GM23338 (cell line): ENCODE data around the gene COL18A1. TPM values are rescaled to one million over a fixed set of nuclear protein-coding genes. Genes with fewer than 3 reads are reported as not detected.

Source experiments
- ATAC-seq: fragments of 200-7000 bp; cut with Tn5 transposase; 3 replicates; pipeline ENCODE4 v1.9.1; 2020
- DNase-seq: peaks from one replicate; pipeline ENCODE4 v3.0.0-alpha.2; 2015; ENCODE audit warnings: low spot score
- H2AFZ ChIP-seq: fragments of 200-600 bp; sonication (generic); 2 replicates; pipeline ENCODE4 v1.8.0; 2016; ENCODE audit warnings: antibody characterized with exemption, mild to moderate bottlenecking, moderate library complexity
- H3F3A ChIP-seq: fragments of 200-600 bp; sonication (generic); replicated peaks from 2 replicates; pipeline ENCODE4 v1.8.0; 2017; ENCODE audit warnings: antibody characterized with exemption, mixed run types, low read depth
- H3K27ac ChIP-seq: fragments of 200-600 bp; sonication (generic); 2 replicates; pipeline ENCODE4 v1.6.1; 2016; ENCODE audit warnings: low read depth
- H3K27me3 ChIP-seq: fragments of 200-600 bp; sonication (generic); 2 replicates; pipeline ENCODE4 v1.8.0; 2016; ENCODE audit warnings: mild to moderate bottlenecking, mixed run types, moderate library complexity; ENCODE audit not compliant: insufficient read depth
- H3K36me3 ChIP-seq: fragments of 200-600 bp; sonication (generic); 2 replicates; pipeline ENCODE4 v1.8.0; 2016; ENCODE audit warnings: mild to moderate bottlenecking; ENCODE audit not compliant: insufficient read depth
- H3K4me1 ChIP-seq: fragments of 200-600 bp; sonication (generic); 2 replicates; pipeline ENCODE4 v1.8.0; 2016; ENCODE audit warnings: mild to moderate bottlenecking, moderate library complexity; ENCODE audit not compliant: insufficient read depth
- H3K4me2 ChIP-seq: fragments of 200-600 bp; sonication (generic); 2 replicates; pipeline ENCODE4 v1.7.1; 2017; ENCODE audit warnings: mixed run types
- H3K4me3 ChIP-seq: fragments of 200-600 bp; sonication (generic); 2 replicates; pipeline ENCODE4 v1.6.1; 2016; ENCODE audit warnings: mixed run types
- H3K79me2 ChIP-seq: fragments of 200-600 bp; sonication (generic); replicated peaks from 2 replicates; pipeline ENCODE4 v1.8.0; 2017; ENCODE audit warnings: mild to moderate bottlenecking; ENCODE audit not compliant: insufficient read depth
- H3K9me2 ChIP-seq: fragments of 200-600 bp; sonication (generic); 2 replicates; pipeline ENCODE4 v1.8.0; 2017; ENCODE audit not compliant: insufficient read depth
- H4K20me1 ChIP-seq: fragments of 200-600 bp; sonication (generic); replicated peaks from 2 replicates; pipeline ENCODE4 v1.8.0; 2017; ENCODE audit warnings: mild to moderate bottlenecking; ENCODE audit not compliant: insufficient read depth
- H3K27ac Mint-ChIP-seq: 2 replicates; pipeline ENCODE4 v1.8.0; 2020; ENCODE audit warnings: inconsistent platforms, mild to moderate bottlenecking, moderate library complexity, mixed read lengths
- H3K27me3 Mint-ChIP-seq: 3 replicates; pipeline ENCODE4 v1.8.0; 2022; ENCODE audit warnings: low read depth, mild to moderate bottlenecking, moderate library complexity, mixed read lengths, inconsistent platforms; ENCODE audit not compliant: insufficient read depth, poor library complexity
- H3K36me3 Mint-ChIP-seq: 3 replicates; pipeline ENCODE4 v1.8.0; 2021; ENCODE audit warnings: low read depth, mild to moderate bottlenecking, inconsistent platforms, moderate library complexity, mixed read lengths
- H3K4me1 Mint-ChIP-seq: 3 replicates; pipeline ENCODE4 v1.8.0; 2020; ENCODE audit warnings: mild to moderate bottlenecking, inconsistent platforms, mixed read lengths
- H3K4me3 Mint-ChIP-seq: 3 replicates; pipeline ENCODE4 v1.8.0; 2021; ENCODE audit warnings: moderate library complexity, mild to moderate bottlenecking, inconsistent platforms, mixed read lengths
- H3K9me3 Mint-ChIP-seq: 3 replicates; pipeline ENCODE4 v1.8.0; 2020; ENCODE audit warnings: moderate library complexity, mild to moderate bottlenecking, inconsistent platforms, mixed read lengths
- EZH2 ChIP-seq: fragments of 200-600 bp; sonication (generic); IDR thresholded peaks from one replicate; pipeline ENCODE4 v1.8.0; 2017; ENCODE audit warnings: antibody characterized with exemption, mild to moderate bottlenecking, low read depth; ENCODE audit not compliant: unreplicated experiment
- JUNB ChIP-seq: IDR thresholded peaks from one replicate; pipeline ENCODE4 v1.6.1; 2016; ENCODE audit warnings: antibody characterized with exemption; ENCODE audit not compliant: unreplicated experiment
- ZNF462 ChIP-seq: fragments of 250-450 bp; sonication (Bioruptor Pico); IDR thresholded peaks from 2 replicates; pipeline ENCODE4 v1.5.0; 2020; ENCODE audit warnings: mild to moderate bottlenecking, moderate library complexity
- polyA plus RNA-seq: library from polyadenylated mRNA; unstranded; fragments of >200 nt; fragmentation: Nextera tagmentation; extraction: Ambion mirVana; gene quantifications from 2 replicates; pipeline ENCODE4 v1.2.1, GENCODE V29; 2016
- total RNA-seq: library from RNA; depleted of rRNA; stranded (reverse); fragments of >200 nt; shearing (Covaris generic); gene quantifications from 2 replicates; pipeline ENCODE4 v1.2.3, GENCODE V29; 2014
- TF ChIP-seq, protein P1 (sequence below): IDR thresholded peaks from one replicate; pipeline ENCODE4 v1.6.1; 2018; ENCODE audit warnings: antibody characterized with exemption; ENCODE audit not compliant: unreplicated experiment

Gene COL18A1
- total and polyA plus RNA-seq, 2 experiments from 2014 or later = 38.4 to 430 TPM

- no peak overlapping the region for H3K4me2 ChIP-seq
- TF ChIP-seq JUNB = no peak
- H3F3A ChIP-seq = peaks cover 7% of the 10 kb centered on the region
- Mint-ChIP-seq H3K36me3 (peaks cover 63% of the 10 kb centered on the region), H3K27me3 (peaks cover 10% of the 10 kb centered on the region), H3K9me3 (peaks cover 45% of the 10 kb centered on the region), H3K4me1 (no peaks in the 10 kb centered on the region), H3K27ac (no peak overlapping the region), H3K4me3 (no peak overlapping the region)
- no peaks in the 10 kb centered on the region for H4K20me1 ChIP-seq
- H3K36me3 ChIP-seq = peaks cover 25% of the 10 kb centered on the region
- no peaks in the 10 kb centered on the region for H3K4me1 ChIP-seq
- no peak overlapping the region for H2AFZ ChIP-seq
- H3K9me2 ChIP-seq = no peaks in the 10 kb centered on the region; the same call in 1 of the 2 replicates
- DNase-seq (no peak), ATAC-seq (no peak)
- H3K27me3 ChIP-seq = no peaks in the 10 kb centered on the region
- no peak overlapping the region for H3K4me3 ChIP-seq
- H3K79me2 ChIP-seq = peaks cover 6% of the 10 kb centered on the region
- no peak overlapping the region for H3K27ac ChIP-seq
Measured at GRCh38 chr21:45516671-45517151, 111.7 kb downstream of the COL18A1 start.

- peaks cover 70% of the 10 kb centered on the region for H3K36me3 Mint-ChIP-seq
- no peak overlapping the region for H3K4me2 ChIP-seq
- H3K9me2 ChIP-seq = no peaks in the 10 kb centered on the region; the same call in 1 of the 2 replicates
- H3K36me3 ChIP-seq = peaks cover 27% of the 10 kb centered on the region
- peaks cover 7% of the 10 kb centered on the region for H3F3A ChIP-seq
- peaks cover 6% of the 10 kb centered on the region for H3K79me2 ChIP-seq
- 0 out of 2 replicates have a peak, but pooled peaks cover under 1% of the 10 kb centered on the region for H4K20me1 ChIP-seq
- H3K27ac ChIP-seq = no peak overlapping the region
- H3K4me3 ChIP-seq = no peak overlapping the region
- no peak for DNase-seq
- no peaks in the 10 kb centered on the region for H3K27me3 ChIP-seq
- peaks cover 10% of the 10 kb centered on the region for H3K27me3 Mint-ChIP-seq
- peaks cover 45% of the 10 kb centered on the region for H3K9me3 Mint-ChIP-seq
- H2AFZ ChIP-seq = no peak overlapping the region
- TF ChIP-seq, protein P1, sequence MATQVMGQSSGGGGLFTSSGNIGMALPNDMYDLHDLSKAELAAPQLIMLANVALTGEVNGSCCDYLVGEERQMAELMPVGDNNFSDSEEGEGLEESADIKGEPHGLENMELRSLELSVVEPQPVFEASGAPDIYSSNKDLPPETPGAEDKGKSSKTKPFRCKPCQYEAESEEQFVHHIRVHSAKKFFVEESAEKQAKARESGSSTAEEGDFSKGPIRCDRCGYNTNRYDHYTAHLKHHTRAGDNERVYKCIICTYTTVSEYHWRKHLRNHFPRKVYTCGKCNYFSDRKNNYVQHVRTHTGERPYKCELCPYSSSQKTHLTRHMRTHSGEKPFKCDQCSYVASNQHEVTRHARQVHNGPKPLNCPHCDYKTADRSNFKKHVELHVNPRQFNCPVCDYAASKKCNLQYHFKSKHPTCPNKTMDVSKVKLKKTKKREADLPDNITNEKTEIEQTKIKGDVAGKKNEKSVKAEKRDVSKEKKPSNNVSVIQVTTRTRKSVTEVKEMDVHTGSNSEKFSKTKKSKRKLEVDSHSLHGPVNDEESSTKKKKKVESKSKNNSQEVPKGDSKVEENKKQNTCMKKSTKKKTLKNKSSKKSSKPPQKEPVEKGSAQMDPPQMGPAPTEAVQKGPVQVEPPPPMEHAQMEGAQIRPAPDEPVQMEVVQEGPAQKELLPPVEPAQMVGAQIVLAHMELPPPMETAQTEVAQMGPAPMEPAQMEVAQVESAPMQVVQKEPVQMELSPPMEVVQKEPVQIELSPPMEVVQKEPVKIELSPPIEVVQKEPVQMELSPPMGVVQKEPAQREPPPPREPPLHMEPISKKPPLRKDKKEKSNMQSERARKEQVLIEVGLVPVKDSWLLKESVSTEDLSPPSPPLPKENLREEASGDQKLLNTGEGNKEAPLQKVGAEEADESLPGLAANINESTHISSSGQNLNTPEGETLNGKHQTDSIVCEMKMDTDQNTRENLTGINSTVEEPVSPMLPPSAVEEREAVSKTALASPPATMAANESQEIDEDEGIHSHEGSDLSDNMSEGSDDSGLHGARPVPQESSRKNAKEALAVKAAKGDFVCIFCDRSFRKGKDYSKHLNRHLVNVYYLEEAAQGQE = no peak
- no peak for ATAC-seq
- no peak overlapping the region for H3K4me3 Mint-ChIP-seq
- H3K4me1 ChIP-seq = no peaks in the 10 kb centered on the region
- no peak overlapping the region for H3K27ac Mint-ChIP-seq
- no peaks in the 10 kb centered on the region for H3K4me1 Mint-ChIP-seq
Measured at GRCh38 chr21:45517249-45518065, 112.5 kb downstream of the COL18A1 start.

DNA sequence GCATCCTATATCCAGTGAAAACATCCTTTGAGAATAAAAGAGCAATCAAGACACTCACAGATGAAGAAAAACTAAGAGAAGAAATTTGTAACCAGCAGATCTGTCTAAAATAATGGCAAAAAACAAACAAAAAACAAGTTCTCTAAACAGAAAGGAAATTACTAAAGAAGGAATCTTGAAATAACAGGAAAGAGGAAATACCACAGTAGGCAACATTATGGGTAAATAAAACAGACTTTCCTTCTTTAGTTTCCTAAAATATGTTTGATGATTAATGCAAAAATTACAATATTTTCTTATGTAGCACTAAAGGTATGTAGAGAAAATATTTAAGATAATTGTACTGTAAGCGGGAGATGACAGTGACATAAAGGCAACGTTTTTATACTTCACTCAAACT lies 113.8 kb downstream of the COL18A1 start:
- H3K4me1 Mint-ChIP-seq = no peaks in the 10 kb centered on the region
- peaks cover 10% of the 10 kb centered on the region for H3K27me3 Mint-ChIP-seq
- no peak overlapping the region for H3K27ac ChIP-seq
- H3K36me3 ChIP-seq = peaks cover 27% of the 10 kb centered on the region
- no peak overlapping the region for H3K4me3 Mint-ChIP-seq
- peaks cover 77% of the 10 kb centered on the region for H3K36me3 Mint-ChIP-seq
- 0 out of 2 replicates have a peak, but pooled peaks cover 2% of the 10 kb centered on the region for H4K20me1 ChIP-seq
- ATAC-seq = no peak
- no peaks in the 10 kb centered on the region for H3K4me1 ChIP-seq
- peaks cover under 1% of the 10 kb centered on the region for H3F3A ChIP-seq
- H3K27me3 ChIP-seq = no peaks in the 10 kb centered on the region
- H3K4me2 ChIP-seq = no peak overlapping the region
- H3K27ac Mint-ChIP-seq = no peak overlapping the region
- H3K9me3 Mint-ChIP-seq = peaks cover 45% of the 10 kb centered on the region
- no peak overlapping the region for H2AFZ ChIP-seq
- no peaks in the 10 kb centered on the region; the same call in 1 of the 2 replicates for H3K9me2 ChIP-seq
- H3K79me2 ChIP-seq = peaks cover 6% of the 10 kb centered on the region
- TF ChIP-seq ZNF462 (CRISPR knock-in tag) (no peak), EZH2 (no peak)
- DNase-seq = no peak
- no peak overlapping the region for H3K4me3 ChIP-seq
